Esophagus muscularis mucosa (tissue), 4 donors: ENCODE results near the gene TTYH3. TPM values are rescaled to one million over a fixed set of nuclear protein-coding genes. Genes with fewer than 3 reads are reported as not detected.
A peak's percentile ranks its signal among the peaks of the same experiment; 100 is the strongest.

Experiments
- DNase-seq: peaks from one replicate; pipeline ENCODE4 v3.0.0-alpha.2; 2017; ENCODE audit errors: extremely low spot score
- H3K27ac ChIP-seq, 4 donors: fragments of 200-600 bp; sonication (generic); replicated peaks in 1 of 4; 1 replicate in 3 of 4; 2 replicates in 1 of 4; pipeline ENCODE4 v1.5.1; 2016 to 2019; ENCODE audit warnings: mild to moderate bottlenecking in 1 of 4
- H3K27me3 ChIP-seq, 4 donors: fragments of 200-600 bp; sonication (generic); one replicate each; pipeline versions ENCODE4 v1.5.1 to v1.6.0; 2016 to 2019
- H3K36me3 ChIP-seq, 4 donors: fragments of 200-600 bp; sonication (generic); one replicate each; pipeline ENCODE4 v1.5.1; 2016 to 2019
- H3K4me1 ChIP-seq, 4 donors: fragments of 200-600 bp; sonication (generic); one replicate each; pipeline ENCODE4 v1.5.1; 2016 to 2019
- H3K4me3 ChIP-seq, 4 donors: fragments of 200-600 bp; sonication (generic); 1 replicate in 2 of 4; 2 replicates in 2 of 4; pipeline ENCODE4 v1.5.1; 2016 to 2019; ENCODE audit warnings: mild to moderate bottlenecking in 4 of 4, moderate library complexity in 1 of 4
- H3K9me3 ChIP-seq, 4 donors: fragments of 200-600 bp; sonication (generic); 1 replicate in 3 of 4; 2 replicates in 1 of 4; pipeline ENCODE4 v1.5.1; 2016 to 2019
- EP300 ChIP-seq: sonication (generic); formaldehyde crosslinking; IDR thresholded peaks from one replicate; pipeline ENCODE4 v1.6.1; 2017; ENCODE audit warnings: antibody characterized with exemption
- POLR2A ChIP-seq: fragments of 450-650 bp; IDR thresholded peaks from one replicate; pipeline ENCODE4 v1.6.1; 2017; ENCODE audit warnings: antibody characterized with exemption, moderate library complexity, mild to moderate bottlenecking, low read depth
- POLR2AphosphoS5 ChIP-seq, 2 donors: sonication (generic); formaldehyde crosslinking; IDR thresholded peaks; one replicate each; pipeline ENCODE4 v1.6.1; 2017; ENCODE audit warnings: antibody characterized with exemption in 2 of 2
- WGBS: methylation state at CpG from one replicate; pipeline ENCODE4 v1.1.5; 2018; 5-methylcytosine and 5-hydroxymethylcytosine counted together
- intact Hi-C: fragments of 100-400 bp; cut with DNase I; formaldehyde crosslinking; loops from one replicate; pipeline ENCODE4 v1.15.1; 2023
- total RNA-seq, 4 donors: library from RNA; depleted of rRNA; stranded (reverse); fragments of >200 nt; gene quantifications; one replicate each; pipeline versions ENCODE4 v1.1.0 to v1.2.1, GENCODE V29; 2016
- TF ChIP-seq, protein P1 (sequence below), 3 experiments: fragments of 200-600 bp in 2 of 3; fragments of 450-650 bp in 1 of 3; sonication (generic) in 2 of 3; IDR thresholded peaks; one replicate each; pipeline ENCODE4 v1.5.1; 2017 to 2019; ENCODE audit warnings: antibody characterized with exemption in 3 of 3, mild to moderate bottlenecking in 2 of 3, moderate library complexity in 1 of 3

TTYH3 gene
- total RNA-seq, 4 donors from 2014 or later: 17.4 to 25.7 (median 20.2) TPM

DNA sequence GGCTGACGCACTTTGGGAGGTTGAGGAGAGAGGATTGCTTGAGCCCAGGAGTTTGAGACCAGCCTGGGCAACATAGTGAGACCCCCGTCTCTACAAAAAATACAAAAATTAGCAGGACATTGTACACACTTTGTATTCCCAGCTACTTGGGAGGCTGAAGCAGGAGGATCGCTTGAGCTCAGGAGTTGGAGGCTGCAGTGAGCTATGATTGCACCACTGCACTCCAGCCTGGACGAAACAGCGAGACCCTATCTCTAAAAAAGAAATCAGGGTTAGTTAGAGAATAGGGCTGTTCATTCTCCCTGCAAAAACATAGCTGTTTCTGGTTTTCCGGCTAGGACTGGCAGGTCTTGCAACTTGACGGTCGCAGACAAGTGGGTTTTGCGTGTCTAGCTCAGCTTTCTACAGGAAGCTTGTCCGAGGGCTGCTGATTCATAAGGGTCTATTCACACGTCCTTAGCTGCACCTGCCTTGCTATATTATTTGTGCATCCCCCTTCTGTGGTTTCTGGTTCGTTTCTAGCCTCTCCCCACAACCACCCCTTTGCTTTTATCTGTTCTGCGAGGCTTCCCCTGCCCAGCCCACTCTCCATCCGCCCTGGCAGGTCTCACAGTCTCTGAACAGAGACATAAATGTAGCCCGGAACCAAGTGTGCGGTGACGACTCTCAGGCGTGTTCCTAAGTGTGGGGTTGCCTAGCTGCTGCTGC lies 66.9 kb downstream of the TTYH3 start:
- no peak for DNase-seq
- peaks cover 0 to 12% (median 5%) of the 10 kb centered on the region in 4 donors for H3K4me1 ChIP-seq
- TF ChIP-seq POLR2A (no peak), POLR2AphosphoS5 (IDR thresholded peaks at IDR 0.05) (no peak), EP300 (no peak)
- TF ChIP-seq, protein P1, sequence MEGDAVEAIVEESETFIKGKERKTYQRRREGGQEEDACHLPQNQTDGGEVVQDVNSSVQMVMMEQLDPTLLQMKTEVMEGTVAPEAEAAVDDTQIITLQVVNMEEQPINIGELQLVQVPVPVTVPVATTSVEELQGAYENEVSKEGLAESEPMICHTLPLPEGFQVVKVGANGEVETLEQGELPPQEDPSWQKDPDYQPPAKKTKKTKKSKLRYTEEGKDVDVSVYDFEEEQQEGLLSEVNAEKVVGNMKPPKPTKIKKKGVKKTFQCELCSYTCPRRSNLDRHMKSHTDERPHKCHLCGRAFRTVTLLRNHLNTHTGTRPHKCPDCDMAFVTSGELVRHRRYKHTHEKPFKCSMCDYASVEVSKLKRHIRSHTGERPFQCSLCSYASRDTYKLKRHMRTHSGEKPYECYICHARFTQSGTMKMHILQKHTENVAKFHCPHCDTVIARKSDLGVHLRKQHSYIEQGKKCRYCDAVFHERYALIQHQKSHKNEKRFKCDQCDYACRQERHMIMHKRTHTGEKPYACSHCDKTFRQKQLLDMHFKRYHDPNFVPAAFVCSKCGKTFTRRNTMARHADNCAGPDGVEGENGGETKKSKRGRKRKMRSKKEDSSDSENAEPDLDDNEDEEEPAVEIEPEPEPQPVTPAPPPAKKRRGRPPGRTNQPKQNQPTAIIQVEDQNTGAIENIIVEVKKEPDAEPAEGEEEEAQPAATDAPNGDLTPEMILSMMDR (IDR thresholded peaks at IDR 0.05): no peak
- no peaks in the 10 kb centered on the region for H3K27me3 ChIP-seq
- no peaks in the 10 kb centered on the region for H3K9me3 ChIP-seq
- H3K4me3 ChIP-seq: no peak overlapping the region
- intact Hi-C loops: no loop called here
- 75% methylated on average over 18 of the region's 18 CpGs for WGBS
- H3K27ac ChIP-seq: no peak overlapping the region
- H3K36me3 ChIP-seq: no peaks in the 10 kb centered on the region

DNA sequence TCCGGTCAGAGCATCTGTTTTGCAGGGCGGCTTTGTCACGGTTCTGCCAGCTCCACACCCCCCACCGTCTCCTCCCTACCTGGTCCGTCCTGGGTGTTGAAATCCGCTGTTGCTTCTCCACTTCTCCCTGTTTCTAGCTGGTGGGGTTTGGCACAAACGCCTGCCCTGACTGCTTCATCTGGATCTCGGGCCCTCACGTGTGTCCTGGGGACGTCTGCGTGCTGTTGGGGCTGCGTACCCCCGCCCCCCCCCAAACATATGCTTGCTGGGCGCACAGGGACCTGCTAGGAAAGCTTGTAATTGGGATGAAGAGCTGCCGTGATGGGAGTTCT lies 67.5 kb downstream of the TTYH3 start:
- intact Hi-C loops: no loop called here
- Histone ChIP-seq H3K4me1 (peaks cover 0 to 12% (median 5%) of the 10 kb centered on the region in 4 donors), H3K27me3 (no peaks in the 10 kb centered on the region), H3K27ac (no peak overlapping the region), H3K4me3 (no peak overlapping the region), H3K9me3 (no peaks in the 10 kb centered on the region), H3K36me3 (no peaks in the 10 kb centered on the region)
- DNase-seq: no peak
- 85% methylated on average over 11 of the region's 15 CpGs for WGBS
- TF ChIP-seq POLR2AphosphoS5 (IDR thresholded peaks at IDR 0.05) (no peak), POLR2A (no peak), EP300 (no peak)
- TF ChIP-seq, protein P1 (IDR thresholded peaks at IDR 0.05): no peak

DNA sequence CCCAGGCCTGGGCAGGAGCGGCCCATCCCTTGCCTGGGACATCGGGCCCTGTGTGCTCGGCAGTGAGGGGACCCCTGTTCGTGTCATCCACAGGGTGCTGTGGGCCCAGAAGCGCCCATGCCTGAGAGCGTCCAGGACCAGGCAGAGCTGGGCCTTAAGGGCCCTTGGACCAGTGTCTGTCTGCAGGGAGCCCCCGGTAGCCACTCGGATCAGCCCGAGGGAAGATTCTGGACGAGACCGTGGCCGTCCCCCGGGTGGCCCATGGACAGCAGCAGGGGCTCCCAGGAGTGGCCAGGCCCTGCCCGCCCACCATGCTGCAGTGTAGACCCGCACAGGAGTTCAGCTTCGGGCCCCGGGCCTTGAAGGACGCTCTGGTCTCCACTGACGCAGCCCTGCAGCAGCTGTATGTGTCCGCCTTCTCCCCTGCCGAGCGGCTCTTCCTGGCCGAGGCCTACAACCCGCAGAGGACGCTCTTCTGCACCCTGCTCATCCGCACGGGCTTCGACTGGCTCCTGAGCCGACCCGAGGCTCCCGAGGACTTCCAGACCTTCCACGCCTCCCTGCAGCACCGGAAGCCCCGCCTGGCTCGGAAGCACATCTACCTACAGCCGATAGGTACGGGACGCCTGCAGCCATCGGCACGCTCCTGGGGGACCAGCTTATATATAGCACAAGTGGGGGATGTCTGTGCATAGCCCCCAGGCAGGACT lies 68.5 kb downstream of the TTYH3 start:
- no peaks in the 10 kb centered on the region for H3K9me3 ChIP-seq
- intact Hi-C loops: no loop called here
- 90% methylated on average over 2 of the region's 40 CpGs for WGBS
- no peak for TF ChIP-seq EP300
- no peak for TF ChIP-seq POLR2AphosphoS5 (IDR thresholded peaks at IDR 0.05)
- no peak overlapping the region for H3K4me3 ChIP-seq
- H3K27ac ChIP-seq: no peak overlapping the region
- H3K36me3 ChIP-seq: no peaks in the 10 kb centered on the region
- DNase-seq: no peak
- no peaks in the 10 kb centered on the region for H3K27me3 ChIP-seq
- H3K4me1 ChIP-seq: peaks cover 0 to 12% (median 5%) of the 10 kb centered on the region in 4 donors

DNA sequence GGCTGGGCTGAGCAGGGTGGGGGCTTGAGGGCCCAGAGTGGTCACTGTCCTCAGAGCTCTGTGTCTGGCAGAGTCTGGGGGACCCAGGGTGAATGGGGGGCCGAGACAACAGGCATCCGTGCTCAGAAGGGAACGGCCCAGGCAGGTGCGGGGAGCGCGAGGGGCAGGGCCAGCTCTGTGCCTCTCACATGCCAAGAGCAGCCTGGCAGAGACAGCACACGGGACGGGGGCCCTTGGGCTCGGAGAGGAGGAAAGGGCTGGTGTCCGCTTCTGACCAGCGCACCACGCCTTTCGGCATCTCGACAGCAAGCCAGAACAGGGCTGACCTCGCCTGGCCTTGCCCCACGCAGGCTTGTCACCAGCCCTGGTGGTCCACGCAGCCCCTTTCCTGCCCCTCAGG lies 69.6 kb downstream of the TTYH3 start:
- WGBS: 94% methylated on average over 9 of the region's 17 CpGs
- no peaks in the 10 kb centered on the region for H3K36me3 ChIP-seq
- H3K4me1 ChIP-seq: peaks cover 0 to 12% (median 5%) of the 10 kb centered on the region in 4 donors
- no peaks in the 10 kb centered on the region for H3K27me3 ChIP-seq
- TF ChIP-seq POLR2AphosphoS5 (IDR thresholded peaks at IDR 0.05) (no peak), POLR2A (no peak), EP300 (no peak)
- TF ChIP-seq, protein P1 (IDR thresholded peaks at IDR 0.05): no peak
- no peak for DNase-seq
- intact Hi-C loops: no loop called here
- no peaks in the 10 kb centered on the region for H3K9me3 ChIP-seq
- H3K27ac ChIP-seq: no peak overlapping the region
- no peak overlapping the region for H3K4me3 ChIP-seq

GRCh38 chr7:2701832-2702593 lies 70.2 kb downstream of the TTYH3 start:
- H3K27ac ChIP-seq: no peak overlapping the region
- H3K4me1 ChIP-seq: peaks cover 0 to 12% (median 5%) of the 10 kb centered on the region in 4 donors
- H3K4me3 ChIP-seq: no peak overlapping the region
- intact Hi-C loops: no loop called here
- no peaks in the 10 kb centered on the region for H3K36me3 ChIP-seq
- peak; percentile 14 to 39 for TF ChIP-seq POLR2AphosphoS5 (IDR thresholded peaks at IDR 0.05)
- TF ChIP-seq EP300: no peak
- no peak for TF ChIP-seq POLR2A
- TF ChIP-seq, protein P1 (IDR thresholded peaks at IDR 0.05): no peak
- DNase-seq: no peak
- no peaks in the 10 kb centered on the region for H3K9me3 ChIP-seq
- no peaks in the 10 kb centered on the region for H3K27me3 ChIP-seq
- 83% methylated on average over 11 of the region's 12 CpGs for WGBS
